NCI-H146 treated with DMSO at 0.1 percent for 48 hours (cell line): ENCODE measurements around the gene CFAP53.

Source experiments
- DNase-seq: peaks from one replicate; lab custom pipeline; 2025; ENCODE audit not compliant: unreplicated experiment; lab: John Stamatoyannopoulos, UW

Gene CFAP53

DNA sequence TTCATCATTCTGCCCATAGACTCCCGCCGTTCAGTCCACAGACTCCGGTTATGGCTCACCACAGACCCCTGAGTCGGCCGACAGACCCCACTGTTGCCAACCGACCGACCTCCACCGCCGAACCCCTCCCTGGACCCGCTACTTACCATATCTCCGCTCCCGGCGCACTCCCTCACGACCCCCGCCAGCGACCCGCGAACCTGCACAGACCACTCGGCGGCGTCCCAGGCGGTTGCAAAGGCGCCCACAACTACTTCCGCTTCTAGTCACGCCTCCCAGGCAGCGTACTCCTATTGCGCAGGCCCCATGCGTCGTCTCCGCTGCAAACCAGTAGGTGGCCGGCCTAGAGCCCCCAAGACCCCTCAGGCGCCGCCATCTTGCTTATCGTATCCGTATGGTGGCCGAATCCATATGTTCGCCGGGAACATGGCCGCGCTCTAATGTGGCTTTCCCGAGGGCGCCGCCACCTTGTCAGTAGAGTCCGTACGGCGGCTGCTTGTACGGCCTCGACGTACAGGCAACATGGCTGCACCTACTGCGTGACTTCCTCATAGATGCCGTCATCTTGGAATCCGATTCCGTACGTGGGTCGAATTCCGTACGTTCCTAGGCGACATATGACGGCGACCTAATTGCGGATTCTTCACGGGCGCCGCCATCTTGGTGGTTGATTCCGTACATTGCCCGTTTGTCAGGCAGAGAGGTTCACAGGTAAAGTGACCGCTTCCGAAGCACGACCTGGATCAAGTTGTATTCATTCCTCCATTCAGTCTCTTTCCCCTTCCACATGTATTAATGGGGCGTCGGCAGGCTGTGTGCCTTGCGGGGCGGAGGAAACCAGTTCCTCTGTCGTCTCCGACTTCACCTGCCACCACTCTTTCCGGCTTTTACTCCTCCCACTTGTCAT lies 21.4 kb upstream of the CFAP53 start, which contains the start of gene CXXC1:
Gene CXXC1, minus strand, starts transcription at position 252 of the 907 bp plus-strand sequence. Its CDS starts 103 bp downstream, at position 149.
- DNase-seq: peak; percentile 100

DNA sequence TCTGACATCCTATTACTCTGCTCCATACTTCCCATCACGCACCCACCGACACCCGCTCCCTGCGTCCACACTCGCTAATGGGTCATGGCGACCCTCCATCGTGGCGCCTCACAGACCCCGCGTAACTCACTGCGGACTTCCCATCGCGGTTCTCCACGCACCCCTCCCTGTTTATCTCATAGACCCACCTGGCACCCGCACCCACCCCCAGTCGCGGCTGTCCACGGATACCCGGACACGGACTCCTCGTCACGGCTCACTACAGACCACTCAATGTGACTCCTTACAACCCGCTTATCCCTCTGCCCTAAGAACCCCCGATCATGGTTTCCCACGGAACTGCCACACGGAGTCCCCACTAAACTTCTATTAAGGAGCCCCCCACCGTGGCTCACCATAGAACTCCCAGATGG lies 20.7 kb upstream of the CFAP53 start:
- no peak for DNase-seq

DNA sequence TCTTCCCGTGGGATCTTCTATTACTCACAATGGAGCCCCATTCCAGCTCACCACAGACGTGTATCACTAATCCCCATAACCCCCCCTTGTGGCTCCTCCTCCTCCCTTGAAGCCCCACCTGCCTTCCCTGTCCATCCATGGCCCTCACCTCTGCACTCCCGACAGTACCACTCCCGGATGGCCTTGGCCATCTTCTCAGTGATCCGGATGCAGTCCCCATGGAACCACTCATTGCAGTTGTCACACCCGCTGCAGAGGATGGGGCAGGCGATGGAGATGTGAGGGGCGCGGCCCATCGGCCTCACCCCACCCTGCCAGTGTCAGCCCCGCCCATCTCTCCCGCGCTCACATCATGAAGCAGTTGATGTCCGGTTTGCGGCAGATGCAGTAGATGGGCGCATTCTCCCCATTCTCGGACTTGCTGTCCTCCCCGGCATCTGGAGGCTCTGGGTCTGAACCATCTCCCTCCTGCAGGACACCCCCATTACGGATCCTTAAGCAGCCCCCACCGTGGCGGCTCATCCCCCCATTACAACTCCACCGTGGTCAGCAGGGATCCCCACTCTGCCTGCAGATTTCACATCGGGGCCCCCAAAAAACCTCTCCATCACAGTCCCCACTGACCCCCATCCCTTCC lies 20.2 kb upstream of the CFAP53 start:
- peak; percentile 30 for DNase-seq

DNA sequence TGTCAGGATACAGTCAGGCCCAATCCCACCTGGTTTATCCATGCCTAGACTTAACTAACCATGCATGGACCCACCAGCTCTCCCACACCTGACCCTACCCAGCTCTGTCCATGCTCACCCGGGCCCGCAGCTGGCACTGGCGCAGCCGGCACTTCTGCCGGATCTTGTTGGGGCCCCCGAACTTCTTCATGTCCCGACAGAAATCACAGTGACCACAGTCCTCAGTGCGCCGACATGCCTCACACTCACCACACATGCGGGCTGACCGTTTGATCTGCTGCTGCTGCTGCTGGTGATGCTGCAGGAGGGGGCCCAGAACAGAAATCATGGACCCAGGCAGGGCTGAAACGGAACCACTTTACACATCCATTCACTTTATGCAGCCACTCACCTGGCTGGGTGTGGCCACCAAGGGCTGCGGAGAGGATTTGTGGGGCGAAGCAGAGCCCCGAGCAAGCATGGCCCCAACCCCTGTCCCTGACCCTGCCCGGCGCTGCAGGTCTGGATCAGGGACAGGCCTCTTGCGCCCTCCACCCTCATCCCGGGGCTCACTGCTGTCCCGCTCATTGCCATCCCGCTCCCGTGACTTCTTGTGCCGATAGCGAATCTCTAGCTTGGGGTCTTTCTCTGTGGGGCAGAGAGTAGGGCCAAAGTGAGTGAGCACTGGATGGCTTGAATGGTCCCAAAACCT lies 19.5 kb upstream of the CFAP53 start:
- no peak for DNase-seq

DNA sequence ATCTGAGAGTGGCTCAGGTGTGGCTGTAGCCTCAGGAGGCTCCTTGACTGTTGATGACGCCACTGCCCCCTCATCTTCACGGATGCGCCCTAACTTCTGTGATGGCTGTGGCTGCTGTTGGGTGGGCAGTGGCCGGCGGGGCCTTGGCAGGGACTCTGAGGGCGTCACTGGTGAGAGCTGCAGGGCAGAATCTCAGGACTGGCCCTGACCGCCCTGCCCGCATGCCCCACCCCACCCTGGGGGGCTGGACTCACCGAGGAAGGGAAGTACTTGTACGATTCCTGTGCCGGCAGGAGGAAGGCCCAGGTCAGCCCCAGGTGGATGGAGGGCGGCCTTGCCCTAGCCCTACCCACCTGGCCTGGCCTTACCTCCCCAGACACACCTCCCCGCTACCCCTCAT lies 18.8 kb upstream of the CFAP53 start:
- DNase-seq: no peak

DNA sequence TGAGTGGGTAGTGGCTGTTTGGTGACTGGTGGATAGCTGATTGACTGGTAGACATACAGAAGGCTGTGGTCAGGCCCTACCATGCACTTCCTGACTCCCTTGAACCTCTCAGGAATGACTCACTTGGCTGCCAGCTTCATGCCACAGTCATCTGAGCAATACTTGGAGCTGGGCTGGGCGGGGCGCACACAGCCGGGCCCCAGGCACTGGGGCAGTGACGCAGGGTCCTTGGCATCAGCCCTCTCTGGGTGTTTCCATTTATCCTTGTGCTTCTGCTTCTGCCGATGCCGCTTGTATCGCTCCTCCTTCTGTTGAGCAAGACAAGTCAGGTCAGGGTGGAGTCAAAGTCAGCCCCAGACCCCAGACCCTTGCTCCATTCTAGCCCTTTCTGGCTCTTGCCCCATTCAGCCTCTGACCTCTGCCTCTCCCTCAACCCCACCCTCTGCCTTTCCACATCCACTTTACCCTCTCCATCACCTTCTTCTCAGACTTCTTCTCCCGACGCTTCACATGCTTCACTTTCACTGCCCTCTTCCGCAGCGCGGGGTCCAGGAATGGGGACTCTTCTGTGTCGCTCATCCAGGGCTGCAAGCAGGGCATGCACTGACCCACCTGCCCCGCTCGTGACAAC lies 18.1 kb upstream of the CFAP53 start:
- no peak for DNase-seq

DNA sequence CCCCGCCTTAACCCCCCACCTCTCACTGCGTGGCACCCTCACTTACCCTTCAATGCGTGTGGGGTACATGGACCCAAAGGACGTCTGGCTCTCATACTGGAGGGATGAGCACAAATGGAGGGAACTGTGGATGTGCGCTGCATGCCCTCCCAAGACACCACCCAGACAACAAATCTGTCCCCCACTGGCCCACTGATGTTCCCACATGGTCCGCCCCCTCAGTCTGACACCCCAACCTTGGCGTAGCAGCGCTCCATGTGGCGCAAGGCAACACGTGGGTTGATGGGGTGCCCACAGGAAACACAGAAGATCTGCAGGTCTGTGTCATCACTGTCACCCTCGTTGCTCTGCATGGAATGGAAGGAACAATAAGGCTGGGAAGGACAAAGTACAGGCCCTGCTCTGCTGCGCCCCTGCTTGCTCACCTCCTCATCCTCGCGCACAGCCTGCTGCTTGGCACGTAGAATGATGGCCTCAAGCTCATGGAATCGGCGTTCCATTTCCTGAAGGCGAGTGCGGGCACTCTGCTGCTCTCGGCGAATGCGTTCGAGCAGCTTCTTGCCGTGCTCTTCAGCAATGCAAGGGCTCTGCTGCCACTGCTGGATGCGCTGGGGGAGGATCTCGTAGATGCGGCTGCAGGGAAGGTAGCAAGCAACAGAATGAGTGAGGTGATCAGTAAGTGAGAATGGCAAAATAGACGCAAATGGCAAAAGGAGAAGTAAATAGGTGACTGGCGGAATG lies 17.3 kb upstream of the CFAP53 start:
- no peak for DNase-seq

DNA sequence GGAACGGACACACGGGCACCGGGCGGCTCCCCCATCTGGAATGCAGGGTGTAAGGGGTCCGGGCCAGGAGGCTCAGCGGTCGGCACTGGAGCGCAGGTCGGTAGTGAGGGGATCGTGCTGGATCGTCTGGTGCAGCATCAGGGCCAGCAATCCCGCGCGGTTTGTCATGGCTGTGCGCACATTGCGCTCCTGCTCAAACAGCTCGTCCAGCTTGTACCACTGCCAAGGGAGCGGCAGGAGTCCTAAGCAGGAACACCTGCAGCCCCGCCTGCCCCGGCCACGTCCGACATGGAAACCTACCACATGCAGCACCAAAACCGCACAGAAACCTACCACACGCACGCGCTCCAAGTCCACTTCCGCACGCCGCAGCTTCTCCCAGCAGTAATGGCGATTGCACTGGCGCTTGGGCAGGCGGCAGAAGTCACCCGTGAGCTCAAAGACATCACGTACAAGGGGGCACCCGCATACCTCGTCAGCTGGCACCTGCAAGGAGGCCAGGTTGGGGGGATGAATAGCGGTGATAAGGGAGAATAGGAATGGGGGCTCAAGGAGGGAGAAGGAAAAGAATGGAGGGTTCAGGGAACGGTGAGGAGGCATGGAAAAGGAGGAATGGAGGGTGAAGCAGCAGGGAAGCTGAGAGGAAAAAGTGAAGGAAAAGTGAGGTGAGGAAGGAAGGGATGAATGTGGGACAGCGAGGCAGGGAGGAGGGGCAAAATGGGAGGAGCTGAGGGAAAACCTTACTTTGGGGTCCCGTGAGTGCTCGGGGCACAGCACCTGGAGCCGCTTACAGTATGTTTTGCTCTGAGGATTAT lies 16.4 kb upstream of the CFAP53 start:
- no peak for DNase-seq

DNA sequence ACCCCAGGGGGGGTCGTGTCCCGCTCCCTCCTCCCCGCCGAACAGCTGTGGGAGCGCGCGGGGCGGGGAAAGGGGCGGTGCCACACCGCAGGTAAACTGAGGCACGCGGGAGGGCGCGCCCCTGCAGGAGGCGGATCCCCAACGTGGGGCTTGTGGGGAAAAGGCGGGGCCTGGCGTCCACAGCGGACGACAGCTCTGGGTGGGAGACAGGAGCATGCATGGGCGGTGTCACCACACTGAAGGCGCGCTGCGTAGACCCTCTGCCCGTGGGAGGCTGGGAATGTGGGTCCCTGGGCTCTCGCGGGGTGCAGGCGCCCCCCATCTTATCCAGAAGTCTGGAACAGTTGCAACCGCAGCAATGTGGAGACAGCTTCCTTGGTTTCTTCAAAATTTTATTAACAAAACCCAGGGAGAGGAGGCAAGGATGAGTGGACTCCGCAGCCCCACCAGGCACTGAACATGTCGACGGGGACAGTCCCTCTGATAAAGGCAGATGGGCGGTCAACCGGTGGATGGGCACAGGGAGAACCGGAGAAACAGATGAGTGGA lies 15.8 kb upstream of the CFAP53 start:
- DNase-seq: no peak

DNA sequence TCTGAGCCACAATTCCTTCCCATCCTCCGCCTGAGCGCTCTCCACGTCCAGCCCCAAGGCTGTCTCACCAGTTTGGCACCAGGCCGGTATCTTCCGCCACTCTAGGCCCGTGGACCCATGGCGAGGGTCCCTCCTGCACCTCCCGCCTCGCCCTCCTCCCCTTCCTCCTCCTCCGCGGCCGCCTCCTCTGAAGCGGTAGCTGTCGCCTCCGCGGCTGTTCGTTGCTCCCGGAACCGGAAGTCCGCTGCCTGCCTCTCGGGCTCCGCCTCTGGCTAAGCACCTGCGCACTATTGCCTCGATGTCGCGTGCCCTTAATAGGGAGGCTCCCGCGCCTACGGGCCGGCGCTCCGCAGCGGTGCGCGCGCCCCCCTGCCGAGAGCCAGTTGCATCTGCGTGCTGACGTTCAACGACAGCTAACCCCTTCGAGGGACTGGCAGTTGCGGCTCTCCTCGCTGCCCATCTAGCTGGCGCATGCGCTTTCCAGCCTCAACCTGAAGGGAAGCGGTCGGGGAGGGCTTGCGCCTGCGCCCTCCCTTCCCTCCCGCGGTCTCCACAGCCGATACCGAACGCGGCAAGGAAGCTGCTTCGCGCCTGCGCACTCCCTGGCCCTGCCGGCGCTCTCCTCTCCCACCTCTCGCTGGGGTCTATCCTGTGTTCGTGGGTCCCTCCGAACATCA lies 15.1 kb upstream of the CFAP53 start, which contains the start of gene MBD1:
Gene MBD1, minus strand, starts transcription at position 229 of the 677 bp plus-strand sequence. CDS start 1,531 bp downstream, outside the sequence.
- DNase-seq: peak; percentile 98

DNA sequence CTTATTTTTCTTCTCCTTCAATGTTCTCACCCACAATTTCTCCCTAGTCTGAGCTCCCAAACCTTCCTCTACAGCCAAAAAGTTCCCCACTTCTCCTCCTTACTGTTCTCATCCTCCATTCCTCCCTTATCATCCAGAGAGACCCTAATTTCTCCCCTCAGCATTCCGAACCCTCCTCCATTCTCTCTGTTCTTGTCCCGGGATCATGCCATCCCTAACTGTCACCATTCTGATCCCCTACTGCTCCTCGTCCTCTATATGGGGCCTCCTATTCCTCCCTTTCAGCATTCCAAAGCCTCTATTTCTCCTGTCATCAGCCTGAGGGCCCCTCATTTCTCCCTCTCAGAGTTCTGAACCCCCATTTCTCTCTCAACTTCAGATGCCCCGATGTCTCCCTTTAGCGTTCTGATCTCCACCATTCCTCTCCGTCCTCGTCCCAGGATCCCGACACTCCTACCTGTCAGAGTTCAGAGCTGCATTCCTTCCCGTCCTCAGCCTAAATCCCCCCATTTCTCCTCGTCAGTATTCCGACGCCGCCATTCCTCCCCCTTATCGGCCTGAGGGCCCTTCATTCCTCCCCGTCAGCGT lies 14.5 kb upstream of the CFAP53 start:
- DNase-seq: no peak

DNA sequence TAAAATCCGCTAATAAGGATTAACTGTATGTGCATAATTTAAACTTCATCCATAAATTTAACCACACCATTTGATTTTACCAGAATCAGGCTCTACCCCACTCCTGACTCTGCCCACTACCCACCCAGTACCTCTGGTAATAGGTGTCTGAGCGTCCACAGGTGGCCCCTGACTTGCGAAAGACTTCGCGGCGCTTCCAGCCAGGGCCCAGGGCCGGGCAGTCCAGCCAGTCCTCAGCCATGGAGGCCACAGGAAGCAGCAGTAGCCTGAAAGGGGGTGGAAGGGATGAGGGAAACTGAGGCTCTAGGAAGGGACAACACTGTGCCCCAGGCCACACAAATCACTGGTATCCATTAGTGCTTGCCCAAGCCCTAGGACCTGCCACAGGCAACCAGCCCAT lies 13.5 kb upstream of the CFAP53 start:
- no peak for DNase-seq

DNA sequence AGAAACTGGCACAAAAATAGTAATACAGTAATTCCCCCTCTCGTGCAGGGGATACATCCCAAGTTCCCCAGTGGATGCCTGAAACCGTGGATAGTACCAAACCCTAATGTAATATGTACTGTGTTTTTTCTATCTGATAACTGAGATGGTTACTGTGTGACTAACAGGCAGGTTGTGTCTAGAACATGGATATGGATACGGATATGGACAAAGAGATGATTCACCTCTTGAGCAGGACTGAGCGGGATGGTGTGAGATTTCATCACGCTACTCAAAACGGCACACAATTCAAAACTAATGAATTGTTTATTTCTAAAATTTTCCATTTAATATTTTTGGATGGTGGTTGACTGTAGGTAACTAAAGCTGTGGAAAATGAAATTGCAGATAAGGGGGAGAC lies 11.6 kb upstream of the CFAP53 start:
- DNase-seq: no peak

DNA sequence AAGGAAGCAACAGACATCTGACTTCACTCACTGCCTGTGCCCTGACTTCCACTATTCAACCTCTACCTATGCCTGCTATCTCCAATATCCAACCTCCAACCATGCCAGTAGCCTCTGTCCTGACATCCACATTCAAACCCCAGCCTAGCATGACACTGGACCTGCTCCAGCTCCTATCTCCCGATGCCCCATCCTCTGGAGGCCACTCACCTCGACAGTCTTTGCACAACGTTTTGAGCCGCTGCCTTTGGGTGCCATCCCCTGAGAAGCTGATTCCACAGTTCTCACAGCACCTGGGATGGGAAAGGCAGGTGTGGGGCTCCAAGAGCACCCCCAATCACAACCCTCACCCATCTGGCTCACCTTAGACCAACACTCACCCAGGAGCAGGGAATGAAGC lies 10.2 kb upstream of the CFAP53 start:
- no peak for DNase-seq

DNA sequence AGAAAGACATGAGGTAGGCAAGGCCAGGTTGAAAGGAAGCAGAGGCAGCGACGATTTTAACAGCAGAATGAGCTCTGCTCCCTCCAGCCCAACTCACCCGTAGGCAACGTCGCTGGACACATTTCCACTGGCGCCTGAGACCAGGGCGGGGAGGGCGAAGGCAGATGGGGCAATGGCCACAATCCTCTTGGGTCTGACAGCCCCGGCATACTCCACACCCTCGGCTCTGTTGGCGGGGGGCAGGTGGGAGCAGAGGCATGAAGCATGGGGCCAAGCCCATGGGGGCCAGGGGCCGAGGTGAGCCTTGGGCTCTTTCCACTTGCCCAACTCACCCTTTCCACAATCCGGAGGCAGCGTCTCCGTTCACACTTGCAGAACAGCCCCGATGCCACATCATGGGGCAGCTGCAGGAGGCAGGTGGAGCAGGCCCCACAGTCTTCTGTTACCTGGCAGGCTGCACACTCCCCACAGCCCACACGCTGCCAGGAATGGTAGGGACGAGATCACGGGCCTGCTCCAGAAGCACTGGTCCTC lies 9.3 kb upstream of the CFAP53 start:
- DNase-seq: no peak

DNA sequence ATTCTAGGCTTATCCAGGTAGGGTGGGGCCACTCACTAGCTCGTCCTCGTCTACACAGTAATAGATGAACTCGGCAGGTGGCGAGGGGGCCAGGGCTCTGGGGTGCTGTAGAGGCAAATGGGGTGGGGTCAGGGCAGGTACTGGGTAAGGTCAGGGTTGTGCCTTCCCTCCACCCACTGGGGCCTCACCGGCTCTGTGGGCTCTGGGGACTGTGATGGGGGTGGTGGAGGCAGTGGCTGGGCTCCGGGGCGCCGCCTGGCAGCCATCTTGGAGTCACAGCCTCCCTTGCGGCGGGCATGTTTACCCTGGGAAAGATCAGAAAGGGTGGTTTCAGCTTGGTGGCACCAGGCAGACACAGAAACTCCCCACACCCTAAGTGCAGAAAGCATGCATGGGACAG lies 8.6 kb upstream of the CFAP53 start:
- no peak for DNase-seq

DNA sequence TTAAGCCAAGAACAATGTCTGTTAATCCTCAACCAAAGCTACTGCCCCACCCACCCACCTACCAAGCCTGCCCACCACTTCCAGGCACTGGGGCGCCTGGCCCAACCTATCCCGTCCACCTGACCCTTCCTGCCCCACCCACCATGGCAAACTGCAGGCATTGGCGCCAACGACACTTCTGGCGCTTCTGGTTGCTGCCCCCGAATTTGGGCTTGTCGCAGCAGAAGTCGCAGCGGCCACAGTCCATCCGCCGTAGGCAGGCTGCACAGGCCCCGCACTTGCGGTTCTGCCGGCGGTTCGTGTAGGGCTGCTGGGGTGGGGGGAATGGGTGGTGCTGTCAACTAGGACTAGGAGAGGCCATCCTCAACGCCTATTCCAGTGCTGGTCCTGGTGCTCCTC lies 7.7 kb upstream of the CFAP53 start:
- DNase-seq: no peak
